ENCODE data around the gene TXNL4B. TPM values are rescaled to one million over a fixed set of nuclear protein-coding genes. Genes with fewer than 3 reads are reported as not detected.

Gene TXNL4B
- total and polyA plus RNA-seq, 4 donors, result 5.0 to 11.6 (median 7.5) TPM

GRCh38 chr16:72104905-72105304, 11.5 kb upstream of the TXNL4B start:
- Histone ChIP-seq H3K36me3 (ENCODE audit: control insufficient read depth in 4 of 4, insufficient read depth in 3 of 4, low read depth in 1 of 4, low read length in 3 of 4) (peaks cover 36 to 100% (median 88%) of the 10 kb centered on the region in 4 donors), H3K27me3 (ENCODE audit: control insufficient read depth in 4 of 4, insufficient read depth in 4 of 4, low read length in 3 of 4) (no peaks in the 10 kb centered on the region), H3K9me3 (ENCODE audit: control insufficient read depth in 4 of 4, low read length in 3 of 4) (no peaks in the 10 kb centered on the region), H3K4me1 (ENCODE audit: control insufficient read depth in 4 of 4, insufficient read depth in 4 of 4, low read length in 3 of 4) (no peaks in the 10 kb centered on the region), H3K27ac (ENCODE audit: low read depth in 1 of 2, low read length in 2 of 2) (no peak overlapping the region), H3K4me3 (ENCODE audit: low read depth in 1 of 3, low read length in 3 of 3) (no peak overlapping the region), H3K9ac (ENCODE audit: low read depth in 1 of 2, low read length in 2 of 2) (no peak overlapping the region)
- WGBS, result 95% methylated on average over 9 of the region's 9 CpGs
- no peak for TF ChIP-seq REST (IDR thresholded peaks at IDR 0.05)
- no peak for TF ChIP-seq CTCF (IDR thresholded peaks at IDR 0.05; ENCODE audit: low read depth, low read length, missing input control)
- TF ChIP-seq MAX (IDR thresholded peaks at IDR 0.05), result no peak
- TF ChIP-seq ATF3 (IDR thresholded peaks at IDR 0.05), result no peak
- TF ChIP-seq HNF4G (IDR thresholded peaks at IDR 0.05), result no peak
- no peak for TF ChIP-seq NR2F2 (IDR thresholded peaks at IDR 0.05)
- no peak for TF ChIP-seq FOXA1 (IDR thresholded peaks at IDR 0.05)
- no peak for DNase-seq (ENCODE audit: low spot score)

- no peak overlapping the region for H3K9ac ChIP-seq (ENCODE audit: low read depth in 1 of 2, low read length in 2 of 2)
- H3K27me3 ChIP-seq (ENCODE audit: control insufficient read depth in 4 of 4, insufficient read depth in 4 of 4, low read length in 3 of 4), result no peaks in the 10 kb centered on the region
- H3K4me1 ChIP-seq (ENCODE audit: control insufficient read depth in 4 of 4, insufficient read depth in 4 of 4, low read length in 3 of 4), result no peaks in the 10 kb centered on the region
- no peak for DNase-seq (ENCODE audit: low spot score)
- H3K36me3 ChIP-seq (ENCODE audit: control insufficient read depth in 4 of 4, insufficient read depth in 3 of 4, low read depth in 1 of 4, low read length in 3 of 4), result peaks cover 35 to 95% (median 80%) of the 10 kb centered on the region in 4 donors
- no peak for TF ChIP-seq ATF3 (IDR thresholded peaks at IDR 0.05)
- TF ChIP-seq JUND (IDR thresholded peaks at IDR 0.05), result no peak
- no peak for TF ChIP-seq EGR1 (IDR thresholded peaks at IDR 0.05; ENCODE audit: low read depth in 2 of 2)
- no peak for TF ChIP-seq SP1 (IDR thresholded peaks at IDR 0.05)
- H3K4me3 ChIP-seq (ENCODE audit: low read depth in 1 of 3, low read length in 3 of 3), result no peak overlapping the region
- H3K9me3 ChIP-seq (ENCODE audit: control insufficient read depth in 4 of 4, low read length in 3 of 4), result no peaks in the 10 kb centered on the region
- no peak overlapping the region for H3K27ac ChIP-seq (ENCODE audit: low read depth in 1 of 2, low read length in 2 of 2)
- 82% methylated on average over 10 of the region's 10 CpGs for WGBS
These were observed 7.8 kb upstream of the TXNL4B start for GRCh38 chr16:72101195-72101594.

GRCh38 chr16:72099377-72099818, 6.0 kb upstream of the TXNL4B start:
- H3K27ac ChIP-seq (ENCODE audit: low read depth in 1 of 2, low read length in 2 of 2), result no peak overlapping the region
- no peak overlapping the region for H3K9ac ChIP-seq (ENCODE audit: low read depth in 1 of 2, low read length in 2 of 2)
- WGBS, result 65% methylated on average over 12 of the region's 12 CpGs
- H3K4me1 ChIP-seq (ENCODE audit: control insufficient read depth in 4 of 4, insufficient read depth in 4 of 4, low read length in 3 of 4), result peaks cover 0 to 14% (median 10%) of the 10 kb centered on the region in 4 donors
- H3K27me3 ChIP-seq (ENCODE audit: control insufficient read depth in 4 of 4, insufficient read depth in 4 of 4, low read length in 3 of 4), result no peaks in the 10 kb centered on the region
- H3K36me3 ChIP-seq (ENCODE audit: control insufficient read depth in 4 of 4, insufficient read depth in 3 of 4, low read depth in 1 of 4, low read length in 3 of 4), result peaks cover 24 to 80% (median 68%) of the 10 kb centered on the region in 4 donors
- H3K4me3 ChIP-seq (ENCODE audit: low read depth in 1 of 3, low read length in 3 of 3), result no peak overlapping the region
- no peaks in the 10 kb centered on the region for H3K9me3 ChIP-seq (ENCODE audit: control insufficient read depth in 4 of 4, low read length in 3 of 4)
- DNase-seq (ENCODE audit: low spot score), result peak; percentile 63
- TF ChIP-seq FOXA2 (IDR thresholded peaks at IDR 0.05) (no peak), REST (IDR thresholded peaks at IDR 0.05) (no peak), TAF1 (conservative IDR thresholded peaks at IDR 0.05) (no peak), RAD21 (IDR thresholded peaks at IDR 0.05) (peak; percentile 84 to 93), HNF4A (conservative IDR thresholded peaks at IDR 0.05) (peak in 1 of 2 donors; percentile 34), HNF4G (IDR thresholded peaks at IDR 0.05) (no peak), EGR1 (IDR thresholded peaks at IDR 0.05; ENCODE audit: low read depth in 2 of 2) (no peak), ATF3 (IDR thresholded peaks at IDR 0.05) (no peak), ZBTB33 (IDR thresholded peaks at IDR 0.05) (no peak)
